ENCODE measurements around the gene KIAA0408.
"Not testable (repeated sequence)": the region's sequence is repeated elsewhere in the genome, so short reads cannot be mapped to it uniquely, and the experiment has no call there.

KIAA0408 gene

DNA sequence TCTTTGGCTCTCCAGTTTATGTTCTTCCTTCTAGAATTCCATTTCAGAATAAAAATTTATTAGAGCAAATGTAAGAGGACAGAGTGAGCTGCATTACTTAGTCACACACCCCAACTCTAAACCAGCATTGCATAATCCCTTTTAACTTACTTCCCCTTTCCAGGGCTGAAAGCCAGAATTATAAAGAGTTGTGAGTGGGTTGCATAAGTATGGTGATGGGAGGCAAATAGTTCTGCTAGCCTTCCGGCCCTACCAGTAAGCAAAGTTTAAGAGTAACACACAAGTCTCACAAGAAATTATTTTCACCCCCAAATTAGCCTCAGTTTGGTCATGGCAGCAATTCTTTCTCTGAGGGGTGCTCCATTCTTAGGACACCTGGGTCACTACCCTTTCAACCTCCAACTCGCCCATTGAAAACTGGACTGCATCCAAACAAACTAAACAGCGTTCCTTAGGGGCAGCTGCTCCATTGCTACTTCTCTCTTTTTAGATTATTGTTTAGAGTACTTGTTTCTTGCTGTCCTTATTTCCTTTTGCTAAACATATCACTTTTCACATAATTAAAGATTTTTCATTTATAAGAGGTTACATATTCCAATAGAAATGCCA, 1.6 kb downstream of the KIAA0408 start:
- Histone ChIP-seq H3K9me3 (ENCODE audit: low read length) (no peaks in the 10 kb centered on the region), H2AFZ (ENCODE audit: low read depth, low read length) (no peak overlapping the region), H3K4me1 (ENCODE audit: insufficient read depth, low read length) (peaks cover 12% of the 10 kb centered on the region), H3K27me3 (ENCODE audit: insufficient read depth, low read length) (no peaks in the 10 kb centered on the region), H3K4me3 (ENCODE audit: low read length) (no peak overlapping the region), H3K36me3 (ENCODE audit: insufficient read depth, low read length) (peaks cover 50% of the 10 kb centered on the region)

DNA sequence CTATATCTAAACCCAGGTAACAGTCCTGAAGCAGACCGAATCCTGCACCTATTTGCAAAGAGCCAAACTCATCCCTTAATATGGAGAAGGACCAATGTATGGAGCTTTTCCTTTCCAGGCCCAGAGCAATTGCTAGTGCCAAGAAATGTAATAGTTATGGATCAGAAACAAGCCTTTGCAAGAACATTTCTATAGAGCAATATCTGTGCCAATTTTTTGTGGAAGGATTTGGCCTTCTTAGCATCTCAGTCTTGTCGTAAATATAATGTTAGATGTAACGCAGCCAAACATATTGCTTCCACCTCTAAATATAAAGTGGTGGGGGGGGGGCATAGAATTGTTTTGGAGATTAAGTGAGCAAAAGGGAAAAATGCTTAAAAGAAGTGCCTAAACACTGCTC, 2.7 kb downstream of the KIAA0408 start:
- H2AFZ ChIP-seq (ENCODE audit: low read depth, low read length) = no peak overlapping the region
- H3K9me3 ChIP-seq (ENCODE audit: low read length) = no peaks in the 10 kb centered on the region
- peaks cover 12% of the 10 kb centered on the region for H3K4me1 ChIP-seq (ENCODE audit: insufficient read depth, low read length)
- no peak overlapping the region for H3K4me3 ChIP-seq (ENCODE audit: low read length)
- H3K36me3 ChIP-seq (ENCODE audit: insufficient read depth, low read length) = peaks cover 60% of the 10 kb centered on the region
- H3K27me3 ChIP-seq (ENCODE audit: insufficient read depth, low read length) = no peaks in the 10 kb centered on the region

DNA sequence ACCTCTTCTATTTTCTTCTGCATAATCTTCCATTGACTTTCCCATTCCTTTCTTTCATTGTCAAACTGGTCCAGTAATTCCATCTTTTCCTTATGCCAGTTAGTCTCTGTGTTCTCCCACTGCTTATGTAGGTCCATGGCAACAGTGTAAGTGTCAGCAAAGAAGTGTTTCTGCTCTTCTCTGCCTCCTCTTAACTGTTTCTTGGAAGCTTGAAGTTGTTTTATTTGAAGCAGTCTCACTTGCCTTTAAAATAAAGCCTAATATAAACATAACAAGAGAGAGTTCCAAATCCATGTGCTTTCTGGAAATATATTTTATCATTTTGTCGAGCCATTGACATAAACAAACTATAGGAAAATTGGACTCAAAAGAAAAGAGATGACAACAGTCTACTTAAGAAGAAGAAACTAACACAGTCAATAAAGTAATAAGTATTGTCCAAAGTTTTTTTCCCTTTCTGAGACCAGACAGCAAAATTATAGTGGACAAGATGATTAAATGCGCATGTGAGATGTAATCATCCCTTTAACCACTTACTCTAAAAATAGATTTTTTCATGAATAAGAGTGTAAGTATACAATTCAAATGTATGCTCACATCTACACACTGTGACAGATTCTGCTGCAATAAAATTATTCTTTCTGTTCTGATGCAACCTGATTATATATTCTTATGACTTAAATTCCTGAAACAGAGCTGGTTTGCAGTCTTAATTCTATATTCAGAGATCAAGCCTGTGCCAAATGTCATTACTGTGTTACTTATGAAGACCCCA, 5.2 kb downstream of the KIAA0408 start:
- Histone ChIP-seq H2AFZ (ENCODE audit: low read depth, low read length) (no peak overlapping the region), H3K4me3 (ENCODE audit: low read length) (no peak overlapping the region), H3K27me3 (ENCODE audit: insufficient read depth, low read length) (no peaks in the 10 kb centered on the region), H3K4me1 (ENCODE audit: insufficient read depth, low read length) (peaks cover 12% of the 10 kb centered on the region), H3K9me3 (ENCODE audit: low read length) (no peaks in the 10 kb centered on the region), H3K36me3 (ENCODE audit: insufficient read depth, low read length) (peaks cover 70% of the 10 kb centered on the region)

DNA sequence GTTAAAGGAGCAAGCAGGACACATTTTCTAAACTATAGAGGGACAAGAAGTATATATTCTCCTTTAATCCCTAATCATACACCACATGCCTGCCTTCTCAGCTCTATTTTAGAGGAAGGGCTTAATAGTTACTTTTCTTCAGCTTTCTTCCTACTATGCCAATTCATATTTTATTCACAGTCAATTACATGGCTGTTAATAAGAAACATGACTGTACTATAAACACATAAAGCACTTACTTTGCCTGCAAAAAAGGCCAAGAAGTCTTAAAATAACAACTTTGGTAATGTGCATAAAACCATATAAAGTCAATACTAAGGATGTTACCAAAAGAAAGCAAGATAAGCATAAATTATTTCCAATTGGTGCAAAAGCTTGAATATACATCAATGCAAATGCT, 6.4 kb downstream of the KIAA0408 start:
- Histone ChIP-seq H3K27me3 (ENCODE audit: insufficient read depth, low read length) (no peaks in the 10 kb centered on the region), H3K9me3 (ENCODE audit: low read length) (no peaks in the 10 kb centered on the region), H3K4me3 (ENCODE audit: low read length) (no peak overlapping the region), H2AFZ (ENCODE audit: low read depth, low read length) (no peak overlapping the region), H3K4me1 (ENCODE audit: insufficient read depth, low read length) (peaks cover 3% of the 10 kb centered on the region), H3K36me3 (ENCODE audit: insufficient read depth, low read length) (peaks cover 76% of the 10 kb centered on the region)

DNA sequence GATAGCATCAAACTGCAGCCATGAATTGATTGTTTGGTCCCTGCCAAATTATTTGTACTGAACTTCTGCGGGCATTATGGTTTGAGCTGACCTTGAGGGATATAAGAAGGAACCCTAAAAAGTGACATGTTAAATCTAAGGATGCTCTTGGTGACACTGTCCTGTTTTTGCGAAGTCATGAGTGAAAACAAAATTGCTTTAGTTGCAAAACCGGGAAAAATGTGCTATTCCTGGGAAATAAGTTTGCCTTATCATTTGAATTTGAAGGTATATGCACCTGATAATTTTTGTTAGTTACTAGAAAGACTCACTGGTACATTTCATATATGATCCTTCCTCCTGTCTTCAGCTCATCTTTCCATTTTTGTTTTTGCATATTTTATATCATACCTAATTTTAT, 7.8 kb downstream of the KIAA0408 start:
- Histone ChIP-seq H3K9me3 (ENCODE audit: low read length) (no peaks in the 10 kb centered on the region), H3K27me3 (ENCODE audit: insufficient read depth, low read length) (no peaks in the 10 kb centered on the region), H3K4me3 (ENCODE audit: low read length) (no peak overlapping the region), H3K4me1 (ENCODE audit: insufficient read depth, low read length) (no peaks in the 10 kb centered on the region), H3K36me3 (ENCODE audit: insufficient read depth, low read length) (peaks cover 89% of the 10 kb centered on the region), H2AFZ (ENCODE audit: low read depth, low read length) (no peak overlapping the region)

DNA sequence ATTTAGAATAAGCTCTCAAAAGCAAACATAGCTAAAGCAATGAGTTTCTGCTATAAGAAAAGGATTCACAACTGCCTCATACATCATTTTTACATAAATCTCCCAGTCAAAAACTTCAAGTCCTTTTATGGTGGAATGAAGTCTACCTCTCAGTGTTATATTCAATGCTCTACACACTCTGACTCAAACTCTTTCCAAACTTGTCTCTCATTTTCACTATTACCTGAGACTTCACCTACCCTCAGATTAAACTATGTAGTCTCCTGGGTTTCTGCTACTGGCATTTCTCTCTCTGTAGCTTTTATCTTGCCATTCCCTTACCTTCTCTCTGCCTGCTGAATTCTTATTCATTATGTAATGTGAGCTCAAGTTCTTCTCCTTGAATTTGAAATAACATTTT, 11.4 kb downstream of the KIAA0408 start:
- H3K4me1 ChIP-seq (ENCODE audit: insufficient read depth, low read length) = no peaks in the 10 kb centered on the region
- peaks cover 97% of the 10 kb centered on the region for H3K36me3 ChIP-seq (ENCODE audit: insufficient read depth, low read length)
- H3K9me3 ChIP-seq (ENCODE audit: low read length) = no peaks in the 10 kb centered on the region
- H2AFZ ChIP-seq (ENCODE audit: low read depth, low read length) = no peak overlapping the region
- H3K4me3 ChIP-seq (ENCODE audit: low read length) = no peak overlapping the region
- no peaks in the 10 kb centered on the region for H3K27me3 ChIP-seq (ENCODE audit: insufficient read depth, low read length)

DNA sequence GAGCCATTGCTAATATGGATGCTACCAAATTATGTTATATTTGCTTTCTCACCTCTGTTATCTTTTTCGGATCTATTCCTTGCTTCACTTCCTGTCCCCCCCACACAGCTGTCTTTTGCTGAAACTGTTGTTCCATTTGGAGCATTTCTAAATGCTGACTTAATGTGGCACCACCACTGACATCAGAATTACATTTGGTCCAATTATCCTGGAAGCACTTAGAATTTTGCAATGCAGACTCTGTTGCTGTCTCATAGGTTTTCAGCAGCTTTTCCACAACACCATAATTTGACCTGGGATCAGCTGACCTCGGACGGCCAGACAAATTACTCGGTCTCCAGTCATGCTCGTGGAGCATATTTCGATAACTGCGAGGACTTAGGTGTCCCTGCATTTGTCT, 12.8 kb downstream of the KIAA0408 start:
- H3K4me1 ChIP-seq (ENCODE audit: insufficient read depth, low read length) = no peaks in the 10 kb centered on the region
- H3K4me3 ChIP-seq (ENCODE audit: low read length) = no peak overlapping the region
- H3K9me3 ChIP-seq (ENCODE audit: low read length) = no peaks in the 10 kb centered on the region
- H3K36me3 ChIP-seq (ENCODE audit: insufficient read depth, low read length) = peaks cover 94% of the 10 kb centered on the region
- no peak overlapping the region for H2AFZ ChIP-seq (ENCODE audit: low read depth, low read length)
- H3K27me3 ChIP-seq (ENCODE audit: insufficient read depth, low read length) = no peaks in the 10 kb centered on the region

DNA sequence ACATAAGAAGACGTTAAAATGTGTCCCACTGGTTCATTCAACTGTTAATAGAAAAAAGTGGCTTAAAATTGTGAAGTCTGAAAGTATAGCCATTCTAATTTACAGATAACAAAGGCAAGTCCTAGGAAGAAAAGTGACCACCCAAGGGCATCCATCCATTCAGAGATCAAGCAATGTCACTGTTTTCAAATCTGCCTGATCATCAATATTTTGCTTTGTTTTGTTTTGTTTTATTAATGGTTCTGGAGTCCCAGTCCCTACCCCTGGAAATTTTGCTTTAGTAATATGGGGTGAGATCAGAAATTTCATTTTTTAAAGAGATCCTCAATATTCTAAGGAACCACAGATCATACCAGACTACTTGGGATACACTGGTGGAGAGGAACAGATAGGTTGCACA, 17.3 kb downstream of the KIAA0408 start:
- peaks cover 2% of the 10 kb centered on the region for H3K9me3 ChIP-seq (ENCODE audit: low read length)
- no peak overlapping the region for H2AFZ ChIP-seq (ENCODE audit: low read depth, low read length)
- peaks cover 66% of the 10 kb centered on the region for H3K36me3 ChIP-seq (ENCODE audit: insufficient read depth, low read length)
- no peak overlapping the region for H3K4me3 ChIP-seq (ENCODE audit: low read length)
- H3K4me1 ChIP-seq (ENCODE audit: insufficient read depth, low read length) = no peaks in the 10 kb centered on the region
- no peaks in the 10 kb centered on the region for H3K27me3 ChIP-seq (ENCODE audit: insufficient read depth, low read length)

DNA sequence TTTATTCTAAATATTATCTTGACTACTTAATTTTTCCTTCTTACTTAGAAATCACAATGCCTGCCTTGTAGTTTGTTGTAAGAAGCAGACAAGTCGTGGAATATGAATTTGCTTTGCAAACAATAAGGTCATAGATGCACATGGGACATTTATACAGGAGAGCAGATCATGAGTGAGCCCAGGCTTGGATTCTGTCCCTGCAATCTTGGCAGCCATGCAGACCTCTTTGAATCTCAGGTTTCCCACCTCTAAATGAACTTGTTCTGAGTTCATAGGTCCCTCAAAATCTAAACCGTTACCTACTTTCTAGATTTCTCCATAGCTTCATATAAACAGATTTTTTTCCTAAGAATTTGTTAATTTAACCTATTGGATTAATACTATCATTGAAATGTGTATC, 19.5 kb downstream of the KIAA0408 start:
- Histone ChIP-seq H3K9me3 (ENCODE audit: low read length) (peaks cover 2% of the 10 kb centered on the region), H3K4me1 (ENCODE audit: insufficient read depth, low read length) (no peaks in the 10 kb centered on the region), H3K36me3 (ENCODE audit: insufficient read depth, low read length) (peaks cover 47% of the 10 kb centered on the region), H3K4me3 (ENCODE audit: low read length) (no peak overlapping the region), H2AFZ (ENCODE audit: low read depth, low read length) (no peak overlapping the region), H3K27me3 (ENCODE audit: insufficient read depth, low read length) (no peaks in the 10 kb centered on the region)

DNA sequence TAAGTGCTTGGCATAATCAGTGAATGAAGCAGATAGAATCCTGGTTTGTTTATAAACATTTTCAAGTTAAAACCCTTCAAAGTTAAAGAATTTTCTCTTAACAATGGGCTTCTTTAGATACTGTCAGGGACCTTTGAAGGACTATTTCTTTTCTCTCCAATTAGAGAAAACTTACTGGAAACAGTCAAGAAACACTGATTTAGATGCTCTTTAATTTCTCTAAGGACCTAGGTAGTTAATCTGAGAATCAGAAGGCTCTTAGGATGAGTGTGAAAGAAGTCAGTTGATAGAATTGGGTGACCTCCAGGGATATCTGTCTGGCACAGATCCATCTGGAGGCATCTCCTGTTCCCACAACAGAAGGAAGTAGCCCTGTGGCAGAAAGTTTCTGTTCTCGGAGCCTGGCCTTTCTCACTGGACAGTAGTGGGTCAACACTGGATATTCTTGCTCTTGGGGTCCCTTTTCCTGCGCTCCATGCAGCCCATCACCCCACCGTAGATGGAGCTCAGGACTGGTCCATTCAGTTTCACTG, 22.5 kb downstream of the KIAA0408 start:
- Histone ChIP-seq H2AFZ (ENCODE audit: low read depth, low read length) (no peak overlapping the region), H3K4me1 (ENCODE audit: insufficient read depth, low read length) (no peaks in the 10 kb centered on the region), H3K4me3 (ENCODE audit: low read length) (no peak overlapping the region), H3K27me3 (ENCODE audit: insufficient read depth, low read length) (no peaks in the 10 kb centered on the region), H3K36me3 (ENCODE audit: insufficient read depth, low read length) (peaks cover 16% of the 10 kb centered on the region), H3K9me3 (ENCODE audit: low read length) (peaks cover 2% of the 10 kb centered on the region)

DNA sequence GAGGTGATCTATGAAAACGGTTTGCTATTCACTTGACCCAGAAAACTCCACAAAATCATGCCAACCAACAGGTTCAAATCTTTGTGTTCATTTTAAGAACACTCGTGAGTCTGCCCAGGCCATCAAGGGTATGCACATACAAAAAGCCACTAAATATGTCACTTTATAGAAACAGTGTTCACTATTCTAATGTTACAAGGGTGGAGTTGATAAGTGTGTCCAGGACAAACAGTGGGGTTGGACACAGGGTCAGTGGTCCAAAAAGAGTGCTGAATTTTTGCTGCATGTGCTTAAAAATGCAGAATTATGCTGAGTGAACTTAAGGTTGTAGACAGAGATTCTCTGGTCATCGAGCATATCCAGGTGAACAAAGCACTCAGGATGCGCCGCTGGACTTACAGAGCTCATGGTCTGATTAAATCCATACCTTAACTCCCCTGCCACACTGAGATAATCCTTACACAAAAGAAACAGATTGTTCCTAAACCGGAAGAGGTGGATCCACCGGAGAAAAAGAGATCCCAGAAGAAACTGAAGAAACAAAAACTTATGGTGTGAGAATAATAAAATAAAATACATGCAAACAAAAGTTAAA, 23.5 kb downstream of the KIAA0408 start:
- no peaks in the 10 kb centered on the region for H3K27me3 ChIP-seq (ENCODE audit: insufficient read depth, low read length)
- H3K36me3 ChIP-seq (ENCODE audit: insufficient read depth, low read length) = peaks cover 10% of the 10 kb centered on the region
- H2AFZ ChIP-seq (ENCODE audit: low read depth, low read length) = no peak overlapping the region
- H3K4me3 ChIP-seq (ENCODE audit: low read length) = no peak overlapping the region
- H3K4me1 ChIP-seq (ENCODE audit: insufficient read depth, low read length) = no peaks in the 10 kb centered on the region
- H3K9me3 ChIP-seq (ENCODE audit: low read length) = peaks cover 2% of the 10 kb centered on the region

DNA sequence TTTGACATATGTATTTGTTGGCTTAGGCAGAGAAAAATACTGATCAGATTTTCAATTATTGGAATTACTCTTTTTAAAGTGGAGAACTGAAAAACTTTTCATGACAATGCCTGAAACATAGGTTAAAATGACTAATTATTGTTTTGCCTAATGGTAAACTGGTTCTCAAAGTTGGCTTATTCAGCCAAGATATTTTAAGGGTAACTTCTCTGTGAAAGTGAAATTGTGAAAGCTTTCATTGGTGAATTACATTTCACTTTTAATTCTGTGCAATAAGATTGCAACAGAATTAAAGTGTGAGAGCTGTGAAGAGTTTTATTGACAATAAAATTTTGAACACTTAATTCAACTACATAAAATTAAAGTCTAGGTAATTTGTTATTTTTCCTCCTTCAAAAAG, 24.5 kb downstream of the KIAA0408 start:
- H3K9me3 ChIP-seq (ENCODE audit: low read length) = peaks cover 2% of the 10 kb centered on the region
- no peak overlapping the region for H3K4me3 ChIP-seq (ENCODE audit: low read length)
- peaks cover 6% of the 10 kb centered on the region for H3K36me3 ChIP-seq (ENCODE audit: insufficient read depth, low read length)
- no peaks in the 10 kb centered on the region for H3K4me1 ChIP-seq (ENCODE audit: insufficient read depth, low read length)
- H3K27me3 ChIP-seq (ENCODE audit: insufficient read depth, low read length) = no peaks in the 10 kb centered on the region
- H2AFZ ChIP-seq (ENCODE audit: low read depth, low read length) = no peak overlapping the region

DNA sequence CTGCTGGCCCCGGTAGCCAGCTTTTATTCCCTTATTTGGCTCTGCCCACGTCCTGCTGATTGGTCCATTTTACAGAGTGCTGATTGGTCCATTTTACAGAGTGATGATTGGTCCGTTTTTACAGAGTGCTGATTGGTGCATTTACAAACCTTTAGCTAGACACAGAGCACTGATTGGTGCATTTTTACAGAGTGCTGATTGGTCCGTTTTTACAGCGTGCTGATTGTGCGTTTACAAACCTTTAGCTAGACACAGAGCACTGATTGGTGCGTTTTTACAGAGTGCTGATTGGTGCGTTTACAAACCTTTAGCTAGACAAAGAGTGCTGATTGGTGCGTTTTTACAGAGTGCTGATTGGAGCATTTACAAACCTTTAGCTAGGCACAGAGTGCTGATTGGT, 30.6 kb downstream of the KIAA0408 start:
- H2AFZ ChIP-seq (ENCODE audit: low read depth, low read length); H3K27me3 ChIP-seq (ENCODE audit: insufficient read depth, low read length); H3K4me1 ChIP-seq (ENCODE audit: insufficient read depth, low read length); H3K36me3 ChIP-seq (ENCODE audit: insufficient read depth, low read length); H3K9me3 ChIP-seq (ENCODE audit: low read length); H3K4me3 ChIP-seq (ENCODE audit: low read length): not testable (repeated sequence)

Data from neuron (in vitro differentiated cells).